GM12878 (cell line): ENCODE data around the gene MRPL30. TPM values are rescaled to one million over a fixed set of nuclear protein-coding genes. Genes with fewer than 3 reads are reported as not detected.

Source experiments
- CBX3 ChIP-seq: fragments of 200-600 bp; sonication (generic); IDR thresholded peaks from 2 replicates; pipeline ENCODE4 v1.6.1; 2016; ENCODE audit warnings: low read depth, borderline replicate concordance
- CBX5 ChIP-seq: sonication (generic); IDR thresholded peaks from 2 replicates; pipeline ENCODE4 v1.6.1; 2016; ENCODE audit warnings: low read depth, moderate library complexity, mild to moderate bottlenecking, inconsistent platforms
- DPF2 ChIP-seq: fragments of 450-650 bp; IDR thresholded peaks from 2 replicates; pipeline ENCODE4 v1.6.1; 2017; ENCODE audit warnings: mild to moderate bottlenecking
- NR2C1 ChIP-seq: fragments of 450-650 bp; IDR thresholded peaks from 2 replicates; pipeline ENCODE4 v1.6.1; 2017; ENCODE audit warnings: antibody characterized with exemption, mild to moderate bottlenecking, moderate library complexity
- RBBP5 ChIP-seq: fragments of 200-600 bp; sonication (generic); conservative IDR thresholded peaks from 2 replicates; pipeline ENCODE4 v1.6.1; 2016
- TBL1XR1 ChIP-seq: IDR thresholded peaks from 2 replicates; pipeline ENCODE4 v1.6.1; 2012; ENCODE audit warnings: low read depth, low read length, improper control_type of control experiment
- TCF7 ChIP-seq: IDR thresholded peaks from 2 replicates; pipeline ENCODE4 v1.6.1; 2014; ENCODE audit warnings: antibody characterized with exemption, borderline replicate concordance
- WRNIP1 ChIP-seq: IDR thresholded peaks from 2 replicates; pipeline ENCODE4 v1.6.1; 2011; ENCODE audit warnings: low read depth, low read length, improper control_type of control experiment, borderline replicate concordance
- ZNF384 ChIP-seq: IDR thresholded peaks from 2 replicates; pipeline ENCODE4 v1.6.1; 2012; ENCODE audit warnings: low read depth, mild to moderate bottlenecking, low read length, improper control_type of control experiment, borderline replicate concordance
- polyA plus RNA-seq, 11 experiments: library from polyadenylated mRNA; depleted of rRNA in 4 of 11; unstranded in 6 of 11; stranded (reverse) in 5 of 11; fragments of >200 nt; fragmentation: Nextera tagmentation in 4 of 11; fragmentation: Illumina TruSeq in 1 of 11; extraction: Ambion mirVana in 4 of 11; extraction: Trizol in 1 of 11; gene quantifications; 1 replicate in 1 of 11; 2 replicates in 10 of 11; pipeline versions ENCODE4 v1.2.1 to v1.2.3, GENCODE V29; 2011 to 2016; ENCODE audit warnings: inconsistent platforms in 2 of 11, missing spikeins in 2 of 11, low read depth in 1 of 11
- total RNA-seq, 4 experiments: library from RNA; depleted of rRNA in 3 of 4; stranded (reverse); fragments of >200 nt in 3 of 4; fragmentation: Illumina TruSeq in 1 of 4; extraction: Trizol in 1 of 4; gene quantifications; 2 replicates each; pipeline versions ENCODE4 v1.2.1 to v1.2.3, GENCODE V29; 2013 to 2021
- TF ChIP-seq, protein P1 (sequence below): IDR thresholded peaks from 2 replicates; pipeline ENCODE4 v1.6.1; 2011; ENCODE audit warnings: mild to moderate bottlenecking, low read depth, low read length, moderate library complexity; ENCODE audit not compliant: insufficient replicate concordance
- TF ChIP-seq, protein P2 (sequence below): IDR thresholded peaks from 2 replicates; pipeline ENCODE4 v1.6.1; 2011; ENCODE audit warnings: borderline replicate concordance, low read depth, mild to moderate bottlenecking, moderate library complexity, low read length; ENCODE audit not compliant: insufficient read depth, poor library complexity, severe bottlenecking
- TF ChIP-seq, protein P3 (sequence below): IDR thresholded peaks from 2 replicates; pipeline ENCODE4 v1.6.1; 2012; ENCODE audit warnings: low read depth, low read length, improper control_type of control experiment
- TF ChIP-seq, protein P4 (sequence below): IDR thresholded peaks from 2 replicates; pipeline ENCODE4 v1.6.1; 2011; ENCODE audit warnings: low read depth, mild to moderate bottlenecking, low read length, moderate library complexity, borderline replicate concordance; ENCODE audit errors: extremely low read depth
- TF ChIP-seq, protein P5 (sequence below): IDR thresholded peaks from 2 replicates; pipeline ENCODE4 v1.6.1; 2012; ENCODE audit warnings: low read length, inconsistent platforms
- TF ChIP-seq, protein P6 (sequence below): fragments of 450-650 bp; formaldehyde crosslinking; IDR thresholded peaks from 2 replicates; pipeline ENCODE4 v1.4.0; 2022; ENCODE audit warnings: mild to moderate bottlenecking, moderate library complexity
- TF ChIP-seq, protein P7 (sequence below): fragments of 450-650 bp; IDR thresholded peaks from 2 replicates; pipeline ENCODE4 v1.6.1; 2017; ENCODE audit warnings: mild to moderate bottlenecking, low read depth, inconsistent platforms; ENCODE audit not compliant: poor library complexity, severe bottlenecking

MRPL30 gene
- total and polyA plus RNA-seq, 10 of the 15 experiments (the other 5 are each of a cell fraction or from before 2014, with no cell fraction given): 33.6 to 63.3 (median 40.1) TPM

DNA sequence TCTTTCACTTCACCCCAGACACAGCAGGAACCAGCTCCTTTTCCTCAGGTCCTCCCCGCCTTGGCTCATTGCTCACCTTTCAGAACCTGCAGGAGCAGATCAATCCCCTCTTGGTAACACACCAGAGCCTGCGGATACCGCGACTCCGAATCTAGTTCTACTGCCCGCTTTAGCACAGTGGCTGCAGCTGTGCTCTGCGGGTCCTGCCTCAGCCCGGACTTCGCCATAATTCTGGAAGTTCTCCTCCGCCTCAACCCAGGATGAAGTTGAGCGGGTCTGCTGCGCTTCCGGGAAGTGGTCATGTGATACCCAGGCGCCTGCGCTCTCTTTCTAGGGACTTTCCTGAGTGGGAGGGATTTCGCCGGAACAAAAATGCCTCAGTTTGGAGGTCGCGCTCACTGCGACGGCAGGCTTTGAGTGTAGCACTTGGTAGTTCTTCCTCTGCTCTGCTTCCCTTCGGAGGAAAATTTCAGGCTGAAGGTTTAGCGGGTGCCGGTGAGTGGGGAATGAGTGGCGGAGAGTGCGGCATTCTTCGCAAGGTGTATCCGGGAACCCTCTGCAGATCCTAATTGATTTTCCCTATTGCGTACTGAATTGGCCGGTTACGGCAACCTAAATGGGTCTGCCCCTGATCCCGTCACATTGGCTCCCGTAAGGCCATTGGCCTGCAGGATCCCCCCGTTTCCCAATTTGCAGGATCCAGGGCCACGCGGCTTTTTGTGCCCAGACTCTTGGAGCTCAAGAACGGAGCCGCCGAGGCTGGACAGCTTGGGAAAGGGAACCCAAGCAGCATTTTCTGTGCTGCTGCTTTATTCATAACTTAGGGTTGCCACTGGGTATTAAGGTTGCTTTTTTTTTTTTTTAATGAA is at the start of gene MRPL30, which contains the start of gene MITD1 (continued):
- TF ChIP-seq, protein P1, sequence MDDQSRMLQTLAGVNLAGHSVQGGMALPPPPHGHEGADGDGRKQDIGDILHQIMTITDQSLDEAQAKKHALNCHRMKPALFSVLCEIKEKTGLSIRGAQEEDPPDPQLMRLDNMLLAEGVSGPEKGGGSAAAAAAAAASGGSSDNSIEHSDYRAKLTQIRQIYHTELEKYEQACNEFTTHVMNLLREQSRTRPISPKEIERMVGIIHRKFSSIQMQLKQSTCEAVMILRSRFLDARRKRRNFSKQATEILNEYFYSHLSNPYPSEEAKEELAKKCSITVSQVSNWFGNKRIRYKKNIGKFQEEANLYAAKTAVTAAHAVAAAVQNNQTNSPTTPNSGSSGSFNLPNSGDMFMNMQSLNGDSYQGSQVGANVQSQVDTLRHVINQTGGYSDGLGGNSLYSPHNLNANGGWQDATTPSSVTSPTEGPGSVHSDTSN: peak; percentile 61
- TF ChIP-seq, protein P2, sequence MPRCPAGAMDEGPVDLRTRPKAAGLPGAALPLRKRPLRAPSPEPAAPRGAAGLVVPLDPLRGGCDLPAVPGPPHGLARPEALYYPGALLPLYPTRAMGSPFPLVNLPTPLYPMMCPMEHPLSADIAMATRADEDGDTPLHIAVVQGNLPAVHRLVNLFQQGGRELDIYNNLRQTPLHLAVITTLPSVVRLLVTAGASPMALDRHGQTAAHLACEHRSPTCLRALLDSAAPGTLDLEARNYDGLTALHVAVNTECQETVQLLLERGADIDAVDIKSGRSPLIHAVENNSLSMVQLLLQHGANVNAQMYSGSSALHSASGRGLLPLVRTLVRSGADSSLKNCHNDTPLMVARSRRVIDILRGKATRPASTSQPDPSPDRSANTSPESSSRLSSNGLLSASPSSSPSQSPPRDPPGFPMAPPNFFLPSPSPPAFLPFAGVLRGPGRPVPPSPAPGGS: no peak
- TF ChIP-seq, protein P3, sequence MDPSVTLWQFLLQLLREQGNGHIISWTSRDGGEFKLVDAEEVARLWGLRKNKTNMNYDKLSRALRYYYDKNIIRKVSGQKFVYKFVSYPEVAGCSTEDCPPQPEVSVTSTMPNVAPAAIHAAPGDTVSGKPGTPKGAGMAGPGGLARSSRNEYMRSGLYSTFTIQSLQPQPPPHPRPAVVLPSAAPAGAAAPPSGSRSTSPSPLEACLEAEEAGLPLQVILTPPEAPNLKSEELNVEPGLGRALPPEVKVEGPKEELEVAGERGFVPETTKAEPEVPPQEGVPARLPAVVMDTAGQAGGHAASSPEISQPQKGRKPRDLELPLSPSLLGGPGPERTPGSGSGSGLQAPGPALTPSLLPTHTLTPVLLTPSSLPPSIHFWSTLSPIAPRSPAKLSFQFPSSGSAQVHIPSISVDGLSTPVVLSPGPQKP: peak; percentile 52
- TF ChIP-seq ZNF384 (no peak), CBX5 (peak; percentile 98), DPF2 (peak; percentile 58; the same call in 1 of the 2 replicates), TBL1XR1 (no peak), WRNIP1 (peak; percentile 81; the same call in 1 of the 2 replicates), NR2C1 (peak; percentile 96), RBBP5 (0 out of 2 replicates have a peak, but pooled peaks have one; percentile 84), CBX3 (no peak), TCF7 (no peak)
- TF ChIP-seq, protein P4, sequence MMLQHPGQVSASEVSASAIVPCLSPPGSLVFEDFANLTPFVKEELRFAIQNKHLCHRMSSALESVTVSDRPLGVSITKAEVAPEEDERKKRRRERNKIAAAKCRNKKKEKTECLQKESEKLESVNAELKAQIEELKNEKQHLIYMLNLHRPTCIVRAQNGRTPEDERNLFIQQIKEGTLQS: peak; percentile 87; the same call in 1 of the 2 replicates
- TF ChIP-seq, protein P5, sequence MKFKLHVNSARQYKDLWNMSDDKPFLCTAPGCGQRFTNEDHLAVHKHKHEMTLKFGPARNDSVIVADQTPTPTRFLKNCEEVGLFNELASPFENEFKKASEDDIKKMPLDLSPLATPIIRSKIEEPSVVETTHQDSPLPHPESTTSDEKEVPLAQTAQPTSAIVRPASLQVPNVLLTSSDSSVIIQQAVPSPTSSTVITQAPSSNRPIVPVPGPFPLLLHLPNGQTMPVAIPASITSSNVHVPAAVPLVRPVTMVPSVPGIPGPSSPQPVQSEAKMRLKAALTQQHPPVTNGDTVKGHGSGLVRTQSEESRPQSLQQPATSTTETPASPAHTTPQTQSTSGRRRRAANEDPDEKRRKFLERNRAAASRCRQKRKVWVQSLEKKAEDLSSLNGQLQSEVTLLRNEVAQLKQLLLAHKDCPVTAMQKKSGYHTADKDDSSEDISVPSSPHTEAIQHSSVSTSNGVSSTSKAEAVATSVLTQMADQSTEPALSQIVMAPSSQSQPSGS: peak; percentile 41; the same call in 1 of the 2 replicates
- TF ChIP-seq, protein P6, sequence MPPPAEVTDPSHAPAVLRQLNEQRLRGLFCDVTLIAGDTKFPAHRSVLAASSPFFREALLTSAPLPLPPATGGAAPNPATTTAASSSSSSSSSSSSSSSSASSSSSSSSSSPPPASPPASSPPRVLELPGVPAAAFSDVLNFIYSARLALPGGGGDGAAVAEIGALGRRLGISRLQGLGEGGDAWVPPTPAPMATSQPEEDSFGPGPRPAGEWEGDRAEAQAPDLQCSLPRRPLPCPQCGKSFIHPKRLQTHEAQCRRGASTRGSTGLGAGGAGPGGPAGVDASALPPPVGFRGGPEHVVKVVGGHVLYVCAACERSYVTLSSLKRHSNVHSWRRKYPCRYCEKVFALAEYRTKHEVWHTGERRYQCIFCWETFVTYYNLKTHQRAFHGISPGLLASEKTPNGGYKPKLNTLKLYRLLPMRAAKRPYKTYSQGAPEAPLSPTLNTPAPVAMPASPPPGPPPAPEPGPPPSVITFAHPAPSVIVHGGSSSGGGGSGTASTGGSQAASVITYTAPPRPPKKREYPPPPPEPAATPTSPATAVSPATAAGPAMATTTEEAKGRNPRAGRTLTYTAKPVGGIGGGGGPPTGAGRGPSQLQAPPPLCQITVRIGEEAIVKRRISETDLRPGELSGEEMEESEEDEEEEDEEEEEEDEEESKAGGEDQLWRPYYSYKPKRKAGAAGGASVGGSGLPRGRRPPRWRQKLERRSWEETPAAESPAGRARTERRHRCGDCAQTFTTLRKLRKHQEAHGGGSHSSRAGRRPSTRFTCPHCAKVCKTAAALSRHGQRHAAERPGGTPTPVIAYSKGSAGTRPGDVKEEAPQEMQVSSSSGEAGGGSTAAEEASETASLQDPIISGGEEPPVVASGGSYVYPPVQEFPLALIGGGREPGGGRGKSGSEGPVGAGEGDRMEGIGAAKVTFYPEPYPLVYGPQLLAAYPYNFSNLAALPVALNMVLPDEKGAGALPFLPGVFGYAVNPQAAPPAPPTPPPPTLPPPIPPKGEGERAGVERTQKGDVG: 0 out of 2 replicates have a peak, but pooled peaks have one; percentile 40
- TF ChIP-seq, protein P7, sequence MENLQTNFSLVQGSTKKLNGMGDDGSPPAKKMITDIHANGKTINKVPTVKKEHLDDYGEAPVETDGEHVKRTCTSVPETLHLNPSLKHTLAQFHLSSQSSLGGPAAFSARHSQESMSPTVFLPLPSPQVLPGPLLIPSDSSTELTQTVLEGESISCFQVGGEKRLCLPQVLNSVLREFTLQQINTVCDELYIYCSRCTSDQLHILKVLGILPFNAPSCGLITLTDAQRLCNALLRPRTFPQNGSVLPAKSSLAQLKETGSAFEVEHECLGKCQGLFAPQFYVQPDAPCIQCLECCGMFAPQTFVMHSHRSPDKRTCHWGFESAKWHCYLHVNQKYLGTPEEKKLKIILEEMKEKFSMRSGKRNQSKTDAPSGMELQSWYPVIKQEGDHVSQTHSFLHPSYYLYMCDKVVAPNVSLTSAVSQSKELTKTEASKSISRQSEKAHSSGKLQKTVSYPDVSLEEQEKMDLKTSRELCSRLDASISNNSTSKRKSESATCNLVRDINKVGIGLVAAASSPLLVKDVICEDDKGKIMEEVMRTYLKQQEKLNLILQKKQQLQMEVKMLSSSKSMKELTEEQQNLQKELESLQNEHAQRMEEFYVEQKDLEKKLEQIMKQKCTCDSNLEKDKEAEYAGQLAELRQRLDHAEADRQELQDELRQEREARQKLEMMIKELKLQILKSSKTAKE: peak; percentile 75
